ENCODE data around the gene JMJD8. TPM values are rescaled to one million over a fixed set of nuclear protein-coding genes. Genes with fewer than 3 reads are reported as not detected.
A peak's percentile ranks its signal among the peaks of the same experiment; 100 is the strongest.

Gene JMJD8
- total RNA-seq, 1 donor from 2014 or later, result 26.1 TPM

- DNase-seq, result no peak
- Mint-ChIP-seq H3K27me3 (ENCODE audit: unreplicated experiment) (peaks cover 6% of the 10 kb centered on the region), H3K9me3 (ENCODE audit: unreplicated experiment) (peaks cover 3% of the 10 kb centered on the region), H3K27ac (ENCODE audit: unreplicated experiment) (no peak overlapping the region), H3K4me1 (ENCODE audit: low read depth, unreplicated experiment) (peaks cover 2% of the 10 kb centered on the region), H3K4me3 (ENCODE audit: unreplicated experiment) (no peak overlapping the region), H3K36me3 (ENCODE audit: unreplicated experiment) (no peaks in the 10 kb centered on the region)
- TF ChIP-seq, protein P1, sequence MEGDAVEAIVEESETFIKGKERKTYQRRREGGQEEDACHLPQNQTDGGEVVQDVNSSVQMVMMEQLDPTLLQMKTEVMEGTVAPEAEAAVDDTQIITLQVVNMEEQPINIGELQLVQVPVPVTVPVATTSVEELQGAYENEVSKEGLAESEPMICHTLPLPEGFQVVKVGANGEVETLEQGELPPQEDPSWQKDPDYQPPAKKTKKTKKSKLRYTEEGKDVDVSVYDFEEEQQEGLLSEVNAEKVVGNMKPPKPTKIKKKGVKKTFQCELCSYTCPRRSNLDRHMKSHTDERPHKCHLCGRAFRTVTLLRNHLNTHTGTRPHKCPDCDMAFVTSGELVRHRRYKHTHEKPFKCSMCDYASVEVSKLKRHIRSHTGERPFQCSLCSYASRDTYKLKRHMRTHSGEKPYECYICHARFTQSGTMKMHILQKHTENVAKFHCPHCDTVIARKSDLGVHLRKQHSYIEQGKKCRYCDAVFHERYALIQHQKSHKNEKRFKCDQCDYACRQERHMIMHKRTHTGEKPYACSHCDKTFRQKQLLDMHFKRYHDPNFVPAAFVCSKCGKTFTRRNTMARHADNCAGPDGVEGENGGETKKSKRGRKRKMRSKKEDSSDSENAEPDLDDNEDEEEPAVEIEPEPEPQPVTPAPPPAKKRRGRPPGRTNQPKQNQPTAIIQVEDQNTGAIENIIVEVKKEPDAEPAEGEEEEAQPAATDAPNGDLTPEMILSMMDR (IDR thresholded peaks at IDR 0.05; ENCODE audit: partially characterized antibody, unreplicated experiment), result no peak
Observed at GRCh38 chr16:671353-672131, 12.6 kb downstream of the JMJD8 start.

- no peaks in the 10 kb centered on the region for H3K36me3 Mint-ChIP-seq (ENCODE audit: unreplicated experiment)
- no peak overlapping the region for H3K4me3 Mint-ChIP-seq (ENCODE audit: unreplicated experiment)
- TF ChIP-seq, protein P1 (IDR thresholded peaks at IDR 0.05; ENCODE audit: partially characterized antibody, unreplicated experiment), result no peak
Observed at GRCh38 chr16:670485-671352, 13.4 kb downstream of the JMJD8 start.

GRCh38 chr16:669666-670065 is 14.5 kb downstream of the JMJD8 start:
- H3K4me1 Mint-ChIP-seq (ENCODE audit: low read depth, unreplicated experiment), result peaks cover 2% of the 10 kb centered on the region
- H3K27ac Mint-ChIP-seq (ENCODE audit: unreplicated experiment), result no peak overlapping the region
- H3K36me3 Mint-ChIP-seq (ENCODE audit: unreplicated experiment), result no peaks in the 10 kb centered on the region
- DNase-seq, result no peak
- H3K27me3 Mint-ChIP-seq (ENCODE audit: unreplicated experiment), result peaks cover 4% of the 10 kb centered on the region
- TF ChIP-seq, protein P1 (IDR thresholded peaks at IDR 0.05; ENCODE audit: partially characterized antibody, unreplicated experiment), result no peak
- peaks cover under 1% of the 10 kb centered on the region for H3K9me3 Mint-ChIP-seq (ENCODE audit: unreplicated experiment)
- no peak overlapping the region for H3K4me3 Mint-ChIP-seq (ENCODE audit: unreplicated experiment)

More at GRCh38 chr16:670485-671352, 13.4 kb downstream of the JMJD8 start:
- DNase-seq, result no peak
- no peak overlapping the region for H3K27ac Mint-ChIP-seq (ENCODE audit: unreplicated experiment)
- H3K9me3 Mint-ChIP-seq (ENCODE audit: unreplicated experiment), result peaks cover 3% of the 10 kb centered on the region
- peaks cover 2% of the 10 kb centered on the region for H3K4me1 Mint-ChIP-seq (ENCODE audit: low read depth, unreplicated experiment)
- peaks cover 6% of the 10 kb centered on the region for H3K27me3 Mint-ChIP-seq (ENCODE audit: unreplicated experiment)

DNA sequence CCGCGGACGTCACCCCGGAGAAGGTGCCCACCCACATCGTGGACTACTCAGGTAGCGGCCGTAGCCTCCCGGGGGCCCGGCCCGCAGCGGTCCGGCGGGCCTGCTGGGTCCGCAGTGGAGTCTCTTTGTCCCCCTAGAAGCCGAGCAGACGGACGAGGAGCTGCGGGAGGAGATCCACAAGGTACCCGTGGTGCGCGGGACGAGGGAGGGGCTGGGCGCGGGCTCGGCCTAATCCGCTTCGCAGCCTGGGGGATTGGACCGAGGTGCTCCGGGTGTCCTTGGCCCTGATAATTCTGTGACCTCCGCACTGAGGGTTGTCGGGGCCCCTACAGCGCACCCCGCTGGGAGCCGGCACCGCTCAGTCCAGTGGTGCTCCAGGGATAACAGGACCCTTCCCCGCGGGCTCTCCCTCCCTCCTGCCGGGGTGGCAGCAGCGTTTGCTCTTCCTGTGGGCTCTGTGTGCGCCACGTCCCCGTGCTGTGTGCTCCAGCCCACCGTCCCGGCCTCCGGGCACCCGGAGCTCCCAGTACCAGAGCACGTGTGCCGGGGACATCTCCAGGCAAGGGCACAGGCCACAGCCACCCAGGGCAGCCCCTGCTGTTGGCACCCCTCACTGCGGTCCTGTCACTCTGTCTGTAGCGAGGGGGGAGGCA is 15.5 kb downstream of the JMJD8 start:
- TF ChIP-seq, protein P1 (IDR thresholded peaks at IDR 0.05; ENCODE audit: partially characterized antibody, unreplicated experiment), result no peak
- Mint-ChIP-seq H3K36me3 (ENCODE audit: unreplicated experiment) (no peaks in the 10 kb centered on the region), H3K4me3 (ENCODE audit: unreplicated experiment) (peak overlapping the region; percentile 65), H3K9me3 (ENCODE audit: unreplicated experiment) (peaks cover 2% of the 10 kb centered on the region), H3K27me3 (ENCODE audit: unreplicated experiment) (peaks cover 2% of the 10 kb centered on the region), H3K27ac (ENCODE audit: unreplicated experiment) (no peak overlapping the region), H3K4me1 (ENCODE audit: low read depth, unreplicated experiment) (peaks cover 2% of the 10 kb centered on the region)
- no peak for DNase-seq

All from glutamatergic neuron (in vitro differentiated cells).